ENCODE results near the gene TSPAN15.

- TF ChIP-seq CTCF (conservative IDR thresholded peaks at IDR 0.05; ENCODE audit: low read length) = no peak
- TF ChIP-seq EZH2phosphoT487 (IDR thresholded peaks at IDR 0.05; ENCODE audit: borderline replicate concordance) = no peak
Observed at GRCh38 chr10:69472544-69472943, 21.3 kb downstream of the TSPAN15 start.
